Loucy (cell line): Measurements from ENCODE around the gene LDLRAD4.

Source experiments
- H2AFZ ChIP-seq: fragments of 200-600 bp; sonication (generic); 2 replicates; pipeline ENCODE4 v1.6.0; 2016; ENCODE audit warnings: antibody characterized with exemption, mild to moderate bottlenecking, low read length, moderate library complexity
- H3F3A ChIP-seq: fragments of 200-600 bp; 2 replicates; pipeline ENCODE4 v1.6.0; 2016; ENCODE audit warnings: antibody characterized with exemption, low read depth, mild to moderate bottlenecking
- H3K27me3 ChIP-seq: fragments of 200-600 bp; sonication (generic); 2 replicates; pipeline ENCODE4 v1.6.1; 2014; ENCODE audit warnings: low read length, mild to moderate bottlenecking; ENCODE audit not compliant: insufficient read depth, poor library complexity, severe bottlenecking
- H3K36me3 ChIP-seq: fragments of 200-600 bp; sonication (generic); 2 replicates; pipeline ENCODE4 v1.6.1; 2016; ENCODE audit warnings: low read length; ENCODE audit not compliant: insufficient read depth
- H3K4me1 ChIP-seq: fragments of 200-600 bp; sonication (generic); 2 replicates; pipeline ENCODE4 v1.5.1; 2014; ENCODE audit warnings: low read length, mild to moderate bottlenecking; ENCODE audit not compliant: insufficient read depth, poor library complexity, severe bottlenecking
- H3K4me2 ChIP-seq: fragments of 200-600 bp; sonication (generic); 2 replicates; pipeline ENCODE4 v1.6.0; 2014; ENCODE audit warnings: antibody characterized with exemption, low read length, low read depth, mild to moderate bottlenecking; ENCODE audit not compliant: poor library complexity, severe bottlenecking
- H3K4me3 ChIP-seq: fragments of 200-600 bp; sonication (generic); 2 replicates; pipeline ENCODE4 v1.5.1; 2014; ENCODE audit warnings: low read length, mild to moderate bottlenecking, mixed read lengths; ENCODE audit not compliant: poor library complexity, severe bottlenecking
- H3K79me2 ChIP-seq: fragments of 200-600 bp; sonication (generic); 2 replicates; pipeline ENCODE4 v1.6.1; 2014; ENCODE audit warnings: low read length; ENCODE audit not compliant: insufficient read depth
- H3K9ac ChIP-seq: fragments of 200-600 bp; sonication (generic); 2 replicates; pipeline ENCODE4 v1.6.0; 2014; ENCODE audit warnings: mild to moderate bottlenecking, low read depth, low read length, moderate library complexity; ENCODE audit not compliant: poor library complexity, severe bottlenecking
- H3K9me2 ChIP-seq: fragments of 200-600 bp; sonication (generic); replicated peaks from 2 replicates; pipeline ENCODE4 v1.6.1; 2016; ENCODE audit warnings: low read depth, low read length, mixed read lengths
- H3K9me3 ChIP-seq: fragments of 200-600 bp; sonication (generic); 2 replicates; pipeline ENCODE4 v1.6.1; 2014; ENCODE audit warnings: mild to moderate bottlenecking, antibody characterized with exemption, low read length, low read depth; ENCODE audit not compliant: insufficient read depth
- H4K20me1 ChIP-seq: fragments of 200-600 bp; sonication (generic); 2 replicates; pipeline ENCODE4 v1.6.0; 2014; ENCODE audit warnings: antibody characterized with exemption, low read length, mild to moderate bottlenecking; ENCODE audit not compliant: insufficient read depth, poor library complexity, severe bottlenecking
- CTCF ChIP-seq: fragments of 200-600 bp; sonication (generic); conservative IDR thresholded peaks from 2 replicates; pipeline ENCODE4 v1.5.1; 2014; ENCODE audit warnings: mild to moderate bottlenecking, antibody characterized with exemption, low read length
- EZH2phosphoT487 ChIP-seq: fragments of 200-600 bp; IDR thresholded peaks from 2 replicates; pipeline ENCODE4 v1.6.1; 2018; ENCODE audit warnings: antibody characterized with exemption, mild to moderate bottlenecking, moderate library complexity, borderline replicate concordance

Gene LDLRAD4

DNA sequence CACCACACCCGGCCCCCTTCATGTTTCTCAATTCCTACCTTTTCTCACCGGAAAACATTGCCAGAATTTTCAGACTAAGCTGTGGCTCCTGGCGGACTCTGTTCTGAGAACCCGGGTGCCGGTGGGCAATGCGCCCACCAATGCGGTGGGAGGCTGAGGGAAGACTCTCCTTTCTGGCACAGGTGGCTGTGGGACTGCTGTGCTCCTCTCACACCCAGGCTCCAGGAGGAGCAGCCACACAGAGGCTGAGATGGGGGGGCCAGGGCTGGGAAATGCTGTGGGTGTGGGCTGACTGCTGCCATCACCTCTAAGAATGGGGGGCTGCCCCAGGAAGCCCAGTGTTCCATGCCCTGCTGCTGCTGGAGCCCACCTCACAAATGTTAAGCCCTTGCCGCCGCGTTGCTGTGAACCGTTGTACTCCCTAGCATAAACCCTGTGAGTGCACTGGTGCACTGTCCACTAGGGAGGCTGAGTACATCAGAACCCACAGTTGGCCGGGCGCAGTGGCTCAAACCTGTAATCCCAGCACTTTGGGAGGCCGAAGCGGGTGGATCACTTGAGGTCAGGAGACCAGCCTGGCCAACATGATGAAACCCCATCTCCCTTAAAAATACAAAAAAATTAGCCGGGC is 152.6 kb downstream of the LDLRAD4 start:
- H3K4me2 ChIP-seq: no peak overlapping the region
- TF ChIP-seq CTCF: no peak
- TF ChIP-seq EZH2phosphoT487: no peak
- no peaks in the 10 kb centered on the region for H3K36me3 ChIP-seq
- H4K20me1 ChIP-seq: no peaks in the 10 kb centered on the region
- H3K9me2 ChIP-seq: no peaks in the 10 kb centered on the region
- H3K9me3 ChIP-seq: no peaks in the 10 kb centered on the region
- no peak overlapping the region for H3K4me3 ChIP-seq
- no peak overlapping the region for H3K9ac ChIP-seq
- H2AFZ ChIP-seq: no peak overlapping the region
- H3F3A ChIP-seq: no peaks in the 10 kb centered on the region
- peaks cover 12% of the 10 kb centered on the region; the same call in 1 of the 2 replicates for H3K79me2 ChIP-seq
- no peaks in the 10 kb centered on the region for H3K27me3 ChIP-seq
- H3K4me1 ChIP-seq: peaks cover 13% of the 10 kb centered on the region

GRCh38 chr18:13371689-13372418 is 153.3 kb downstream of the LDLRAD4 start:
- Histone ChIP-seq H3K79me2 (peaks cover 12% of the 10 kb centered on the region; the same call in 1 of the 2 replicates), H3K4me2 (no peak overlapping the region), H2AFZ (no peak overlapping the region), H3K9me3 (no peaks in the 10 kb centered on the region), H4K20me1 (no peaks in the 10 kb centered on the region), H3K9ac (no peak overlapping the region), H3K4me1 (peaks cover 21% of the 10 kb centered on the region), H3K4me3 (no peak overlapping the region), H3K9me2 (no peaks in the 10 kb centered on the region), H3K36me3 (no peaks in the 10 kb centered on the region), H3K27me3 (no peaks in the 10 kb centered on the region), H3F3A (no peaks in the 10 kb centered on the region)
- no peak for TF ChIP-seq CTCF

DNA sequence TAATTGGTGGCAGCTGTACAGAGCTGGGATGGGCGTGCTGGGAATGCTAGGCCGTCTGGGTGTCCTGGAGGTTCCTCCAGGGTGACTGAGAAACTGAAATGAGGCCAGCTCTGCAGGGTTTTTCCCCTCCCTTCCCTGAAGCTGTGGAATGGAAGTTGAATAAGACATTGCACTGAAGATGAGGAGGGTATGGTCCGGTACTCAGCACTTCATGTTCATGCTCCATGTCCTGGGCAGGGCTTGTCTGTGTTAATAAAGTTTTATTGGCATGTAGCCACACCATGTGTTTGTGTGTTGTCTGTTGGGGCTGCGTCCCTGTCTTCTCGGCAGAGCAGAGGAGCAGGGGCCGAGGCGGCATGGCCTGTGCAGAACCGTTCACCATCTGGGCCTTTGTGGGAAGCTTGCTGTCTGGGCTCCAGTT is 154.0 kb downstream of the LDLRAD4 start:
- H2AFZ ChIP-seq: no peak overlapping the region

More for the DNA sequence above, 154.0 kb downstream of the LDLRAD4 start:
- H4K20me1 ChIP-seq: no peaks in the 10 kb centered on the region
- no peak overlapping the region for H3K9ac ChIP-seq
- no peaks in the 10 kb centered on the region for H3K9me2 ChIP-seq
- peaks cover 28% of the 10 kb centered on the region for H3K4me1 ChIP-seq
- TF ChIP-seq CTCF (no peak), EZH2phosphoT487 (no peak)
- H3K9me3 ChIP-seq: no peaks in the 10 kb centered on the region
- H3K27me3 ChIP-seq: no peaks in the 10 kb centered on the region
- H3K79me2 ChIP-seq: peaks cover 12% of the 10 kb centered on the region; the same call in 1 of the 2 replicates
- no peaks in the 10 kb centered on the region for H3F3A ChIP-seq
- H3K4me3 ChIP-seq: no peak overlapping the region
- no peaks in the 10 kb centered on the region for H3K36me3 ChIP-seq
- H3K4me2 ChIP-seq: no peak overlapping the region
